Forelimb muscle (tissue), 1 donor: Measurements from ENCODE around the gene CHPF. TPM values are rescaled to one million over a fixed set of nuclear protein-coding genes. Genes with fewer than 3 reads are reported as not detected.

Experiments used
- DNase-seq: peaks from one replicate; pipeline ENCODE4 v3.0.0-alpha.2; 2013; ENCODE audit warnings: low read depth
- polyA plus RNA-seq: library from polyadenylated mRNA; unstranded; fragments of 120-200 nt; gene quantifications from one replicate; pipeline ENCODE4 v1.2.1, GENCODE V29; 2013; ENCODE audit not compliant: insufficient read length

Gene CHPF
- polyA plus RNA-seq, 1 donor: 50.8 TPM

DNA sequence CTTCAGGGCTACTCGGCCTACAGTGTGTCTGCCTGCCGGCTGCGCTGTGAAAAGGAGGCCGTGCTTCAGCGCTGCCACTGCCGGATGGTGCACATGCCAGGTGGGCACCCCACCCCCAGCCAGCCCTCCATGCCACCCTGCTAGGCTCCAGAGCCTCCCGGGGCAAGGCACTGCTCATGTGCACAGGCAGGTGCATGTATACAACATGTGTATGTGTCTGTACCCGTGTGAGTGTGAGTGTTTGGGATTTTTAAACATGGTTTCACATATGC lies 11.3 kb downstream of the CHPF start:
- no peak for DNase-seq

DNA sequence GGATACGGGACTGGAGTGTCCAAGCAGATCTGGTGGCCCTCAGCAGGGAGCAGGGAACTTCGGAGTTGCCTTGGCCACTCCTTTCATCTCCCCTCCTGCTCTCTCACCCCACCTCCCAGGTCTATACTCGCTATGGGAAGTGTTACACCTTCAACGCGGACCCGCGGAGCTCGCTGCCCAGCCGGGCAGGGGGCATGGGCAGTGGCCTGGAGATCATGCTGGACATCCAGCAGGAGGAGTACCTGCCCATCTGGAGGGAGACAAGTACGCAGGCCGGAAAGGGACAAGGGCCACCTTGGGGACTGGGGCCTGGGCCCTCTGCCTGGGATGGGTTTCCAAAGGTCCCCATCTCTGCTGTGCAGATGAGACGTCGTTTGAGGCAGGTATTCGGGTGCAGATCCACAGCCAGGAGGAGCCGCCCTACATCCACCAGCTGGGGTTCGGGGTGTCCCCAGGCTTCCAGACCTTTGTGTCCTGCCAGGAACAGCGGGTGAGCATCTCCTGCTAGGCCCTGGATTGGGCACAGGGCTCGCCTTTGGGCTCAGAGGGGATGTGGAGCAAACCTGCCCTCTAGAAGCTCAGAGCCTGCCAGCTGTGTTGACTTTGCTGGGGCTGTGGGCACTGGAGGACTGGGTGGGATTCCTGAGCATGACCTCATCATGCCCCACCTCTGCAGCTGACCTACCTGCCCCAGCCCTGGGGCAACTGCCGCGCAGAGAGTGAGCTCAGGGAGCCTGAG lies 11.8 kb downstream of the CHPF start:
- no peak for DNase-seq

DNA sequence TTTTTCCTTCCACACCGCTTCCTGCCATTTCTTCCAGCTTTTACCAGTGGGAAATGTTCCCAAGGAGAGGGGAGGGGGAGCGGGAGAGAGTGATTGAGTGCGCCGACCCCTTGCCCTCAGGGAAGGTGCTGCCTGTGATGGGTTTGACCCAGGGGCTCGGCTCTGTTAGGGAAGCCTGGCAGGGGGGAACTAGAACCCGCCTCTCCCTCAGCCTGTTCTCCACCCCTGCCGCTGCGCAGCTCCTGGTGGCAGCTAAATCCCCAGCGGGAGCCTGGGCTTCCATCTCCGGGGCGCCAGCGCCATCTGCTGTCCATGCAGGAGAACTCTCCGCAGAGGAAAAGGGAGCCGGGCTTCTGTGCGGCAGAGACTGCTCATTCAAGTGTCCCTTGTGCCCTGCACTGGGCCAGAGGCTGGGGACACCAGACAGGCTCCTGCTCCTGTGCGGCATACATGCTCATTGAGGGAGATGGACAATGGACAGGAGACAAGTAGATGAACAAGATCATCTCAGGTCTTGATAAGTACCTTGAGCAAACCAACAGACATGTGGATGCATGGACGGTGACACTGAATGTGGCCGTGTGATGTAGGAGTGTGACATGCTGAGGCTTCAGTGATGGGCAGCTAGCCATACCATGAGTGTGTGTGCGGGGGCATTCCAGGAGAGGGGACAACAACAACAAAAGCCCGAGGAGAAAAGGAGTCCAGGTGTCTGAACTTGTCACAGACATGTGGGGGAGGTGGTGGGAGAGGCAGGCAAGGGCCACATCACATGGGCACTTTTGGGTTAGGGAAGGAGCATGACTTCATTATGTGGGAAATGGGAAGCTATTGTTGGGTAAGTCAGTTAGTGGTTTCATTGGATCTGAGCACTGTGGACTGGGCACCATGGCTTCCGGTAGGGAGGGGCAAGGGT lies 13.3 kb downstream of the CHPF start:
- peak; percentile 69 for DNase-seq

DNA sequence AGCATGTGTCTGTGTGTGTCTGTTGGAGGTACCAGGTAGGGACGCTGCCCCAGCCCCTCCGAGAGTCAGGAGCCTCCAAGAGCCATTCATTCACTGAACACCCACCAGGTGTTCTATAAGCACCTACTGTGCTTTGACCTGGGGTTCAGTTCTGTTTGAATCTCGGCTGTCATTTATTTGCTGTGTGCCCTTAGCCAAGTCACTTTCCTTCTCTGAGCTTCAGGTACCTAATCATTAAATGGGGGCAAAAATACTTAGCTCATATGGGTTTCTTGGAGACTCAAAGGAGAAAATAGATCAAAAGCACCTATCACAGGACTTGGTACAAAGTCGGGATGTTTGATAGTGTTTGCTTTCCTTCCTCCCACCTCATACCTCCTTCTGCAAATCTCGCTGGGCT lies 16.1 kb downstream of the CHPF start:
- no peak for DNase-seq

DNA sequence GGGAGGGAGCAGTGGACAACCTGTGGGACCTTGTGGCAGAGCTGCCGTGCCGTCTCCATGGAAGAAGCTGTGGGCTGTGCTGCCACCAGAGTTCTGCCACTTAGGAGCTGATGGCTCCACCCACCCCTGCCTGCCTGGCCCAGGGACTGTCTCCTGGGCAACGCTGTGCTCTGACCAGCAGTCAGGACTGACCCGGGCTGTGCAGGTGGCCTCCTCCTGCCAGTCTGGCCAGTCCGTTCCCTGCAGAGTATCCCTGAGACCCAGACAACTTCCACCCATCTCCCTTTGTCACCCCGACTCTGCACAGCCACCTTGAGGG lies 16.6 kb downstream of the CHPF start:
- DNase-seq: no peak

DNA sequence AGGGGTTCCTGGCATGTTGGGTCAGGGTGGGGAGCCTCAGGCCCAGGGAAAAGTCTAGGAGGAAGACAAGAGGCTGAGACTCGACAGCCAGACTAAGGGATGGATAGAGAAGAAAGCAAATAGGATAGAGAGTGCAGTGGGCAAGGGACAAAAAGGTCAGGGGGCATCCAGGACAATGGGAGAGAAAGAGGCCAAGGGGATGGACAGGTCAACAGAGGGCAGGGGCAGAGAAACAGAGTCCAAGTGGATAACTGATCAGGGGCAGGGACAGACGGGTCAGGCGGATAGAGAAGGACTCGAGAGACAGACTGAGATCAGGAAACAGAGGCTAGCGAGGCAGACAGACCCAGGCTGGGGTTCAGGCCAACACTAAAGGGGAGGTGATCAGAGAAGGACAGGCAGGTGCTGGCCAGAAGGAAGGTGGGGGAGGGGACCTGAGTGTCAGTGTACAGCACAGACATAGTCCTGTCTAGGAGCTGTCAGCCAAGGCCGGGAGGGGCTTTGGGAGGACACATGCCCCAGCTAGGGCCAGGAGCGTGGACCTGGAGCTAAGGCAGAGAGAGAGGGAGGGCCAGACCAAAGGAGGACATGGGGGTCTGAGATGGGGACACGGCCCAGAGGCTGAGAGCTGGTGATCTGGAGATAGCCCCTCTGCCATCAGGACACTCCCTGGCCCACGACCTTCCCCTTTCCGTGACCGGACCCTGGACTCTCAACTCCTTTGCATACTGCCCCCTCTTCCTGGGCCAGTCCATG lies 17.1 kb downstream of the CHPF start:
- no peak for DNase-seq

DNA sequence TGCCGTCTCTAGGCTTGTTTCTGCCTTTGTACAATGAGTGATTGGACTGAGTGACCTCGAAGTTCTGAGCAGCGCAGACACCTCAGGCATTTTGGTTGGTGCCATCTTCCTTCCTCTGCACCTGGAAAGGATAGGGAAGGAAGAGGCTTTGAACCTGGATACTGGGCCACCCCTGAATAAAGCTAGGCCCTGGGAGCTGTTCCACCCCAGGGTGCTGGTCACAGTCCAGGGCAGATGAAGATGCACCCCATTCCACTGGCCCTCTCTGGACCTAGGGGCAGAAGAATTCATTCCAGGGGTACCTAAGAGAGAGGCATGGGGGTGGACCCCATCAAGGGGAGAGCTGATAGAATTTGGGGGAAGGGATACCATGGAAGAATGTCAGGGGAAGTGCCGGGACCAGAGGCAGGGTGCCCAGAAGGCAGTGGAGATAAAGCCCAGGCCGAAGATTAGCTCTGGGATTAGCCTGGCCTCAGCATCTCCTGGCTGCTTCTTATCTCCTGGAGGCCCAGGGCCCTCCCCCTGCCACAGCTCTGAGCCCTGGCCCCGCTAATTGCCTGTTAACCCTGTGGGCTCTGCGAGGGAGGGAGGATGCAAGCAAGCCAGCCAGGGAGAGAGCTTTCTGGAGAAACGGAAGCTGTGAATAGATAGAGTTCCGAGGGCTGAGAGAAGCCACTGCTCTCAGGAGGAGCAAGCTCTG lies 17.9 kb downstream of the CHPF start:
- no peak for DNase-seq

DNA sequence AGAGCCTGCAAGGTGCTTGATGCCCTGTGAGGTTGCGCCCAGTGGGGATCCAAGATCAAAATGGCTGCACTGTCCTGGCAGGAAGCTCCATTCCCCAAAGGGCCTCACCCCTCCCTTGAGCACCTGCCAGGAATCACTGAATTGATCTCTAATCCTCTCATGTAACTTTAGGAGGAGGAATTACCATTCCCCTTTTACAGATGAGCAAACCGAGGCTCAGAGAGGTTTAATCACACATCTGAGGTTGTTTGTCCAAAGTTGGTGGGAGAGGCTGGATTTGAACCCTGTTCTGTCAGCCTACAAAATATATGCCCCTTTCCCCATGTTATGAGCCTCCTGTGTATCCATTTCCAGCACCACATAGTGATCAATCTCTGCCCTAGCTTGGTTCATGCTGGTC lies 18.8 kb downstream of the CHPF start:
- no peak for DNase-seq

DNA sequence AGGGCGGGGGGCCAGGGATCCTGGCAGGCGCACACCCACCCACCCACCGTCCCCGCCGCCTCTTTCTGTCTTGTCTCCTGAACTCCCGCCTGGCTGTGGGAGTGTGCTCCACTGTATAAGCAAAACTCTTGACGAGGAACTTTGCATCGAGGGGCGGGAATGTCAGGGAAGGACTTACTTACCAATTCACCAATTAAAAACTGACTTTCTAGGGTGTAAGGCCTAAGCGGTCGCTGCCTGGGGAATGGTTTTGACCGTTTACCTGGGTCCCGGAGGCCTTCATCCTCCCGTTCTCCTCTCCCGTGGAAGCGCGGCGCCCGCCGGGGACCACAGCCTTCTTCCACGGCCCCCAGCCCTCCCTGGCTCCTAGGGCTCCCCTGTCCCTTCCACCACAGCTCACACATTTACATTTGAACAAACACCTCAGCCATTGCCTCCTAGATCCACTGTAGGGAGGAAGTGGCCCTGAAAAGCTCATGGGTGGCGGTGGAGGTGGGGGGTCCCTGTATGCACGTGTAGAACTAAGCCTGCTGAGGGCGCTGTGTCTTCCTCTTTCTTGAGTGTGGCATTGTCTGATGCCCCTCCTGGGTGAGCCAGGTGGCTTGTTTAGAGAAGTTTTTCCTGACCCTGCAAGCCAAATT lies 20.5 kb downstream of the CHPF start:
- DNase-seq: no peak

DNA sequence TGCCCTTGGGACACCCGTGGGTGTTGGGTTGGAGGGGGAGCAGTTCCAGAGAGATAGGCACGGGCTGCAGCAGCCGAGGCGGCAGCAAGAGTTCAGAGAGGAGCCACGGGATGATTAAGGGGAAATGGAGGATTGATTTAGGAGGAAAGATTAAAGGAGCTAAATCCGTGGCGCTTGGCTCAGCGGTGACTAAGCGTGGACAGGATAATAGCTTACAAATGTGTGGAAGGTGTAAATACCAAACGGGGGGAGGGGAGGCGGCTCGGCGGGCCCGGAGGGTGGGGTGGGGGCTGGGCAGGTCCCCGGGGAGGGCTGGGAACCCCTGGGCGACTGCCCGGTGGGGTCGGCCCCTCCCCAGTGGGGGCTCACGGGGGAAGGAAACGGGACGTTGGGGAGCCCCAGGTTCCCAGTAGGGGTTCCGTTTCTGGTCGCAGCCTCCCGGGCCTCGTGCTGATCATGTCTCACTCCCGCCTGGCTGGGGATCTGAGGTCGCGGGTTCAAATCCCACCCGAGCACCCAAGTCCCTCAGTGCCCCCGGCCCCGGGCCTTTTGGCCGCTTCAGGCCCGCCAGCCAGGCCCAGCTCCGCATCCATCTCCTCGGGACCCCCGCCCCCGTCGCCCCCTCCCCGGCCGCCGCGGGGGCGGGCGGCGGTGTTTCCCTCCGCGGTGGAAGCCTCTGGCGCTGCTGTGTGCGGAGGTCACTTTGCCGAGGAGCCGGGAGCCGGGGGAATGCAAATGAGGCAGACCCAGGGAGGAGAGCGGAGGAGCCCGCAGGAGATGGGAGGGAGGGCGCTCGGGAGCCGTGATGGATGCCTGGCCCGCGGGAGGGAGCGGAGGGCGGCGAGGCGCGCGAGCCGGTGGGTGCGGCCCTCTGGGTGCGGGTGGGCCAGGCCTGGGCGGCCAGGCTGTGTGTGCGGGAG lies 21.2 kb downstream of the CHPF start:
- DNase-seq: no peak

DNA sequence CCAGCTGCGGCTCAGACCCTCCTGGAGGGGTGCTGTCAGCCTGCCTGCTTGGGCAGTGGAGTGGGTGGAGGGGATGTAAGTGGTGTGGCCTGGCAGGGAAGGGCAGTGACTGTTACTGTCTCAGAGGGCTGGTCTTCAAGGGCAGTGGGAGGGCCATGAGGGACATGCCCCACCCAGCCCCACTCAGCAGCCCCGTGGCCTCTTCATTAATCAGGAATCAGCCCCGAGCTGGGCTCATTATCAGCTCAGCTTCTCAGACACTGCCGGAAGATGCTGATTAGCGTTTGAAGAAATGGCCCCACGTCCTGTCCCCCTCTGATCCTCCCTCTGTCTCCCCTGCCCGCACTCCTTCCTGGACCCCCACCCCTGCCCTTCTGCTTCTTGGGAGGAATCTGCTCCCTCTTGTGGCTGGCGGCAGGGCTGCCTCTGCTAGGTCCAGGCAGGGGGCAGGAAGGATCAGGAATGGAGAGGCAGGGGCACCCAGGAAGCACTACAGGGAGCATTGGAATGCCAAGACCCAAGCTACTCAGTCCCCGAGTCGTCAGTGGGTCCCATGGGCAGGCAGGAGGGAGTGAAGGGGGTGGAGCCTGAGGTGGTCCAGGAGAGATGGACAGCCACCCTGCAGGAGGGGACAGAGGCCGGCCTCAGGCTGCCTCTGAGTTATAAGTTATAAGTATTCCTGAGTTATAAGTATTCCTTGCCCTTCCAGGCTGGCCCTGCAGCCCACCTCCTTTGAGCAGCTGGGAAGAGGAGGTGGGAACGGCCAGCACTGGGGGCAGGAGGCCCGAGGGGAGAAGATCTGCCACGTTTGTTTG lies 22.3 kb downstream of the CHPF start:
- DNase-seq: no peak

DNA sequence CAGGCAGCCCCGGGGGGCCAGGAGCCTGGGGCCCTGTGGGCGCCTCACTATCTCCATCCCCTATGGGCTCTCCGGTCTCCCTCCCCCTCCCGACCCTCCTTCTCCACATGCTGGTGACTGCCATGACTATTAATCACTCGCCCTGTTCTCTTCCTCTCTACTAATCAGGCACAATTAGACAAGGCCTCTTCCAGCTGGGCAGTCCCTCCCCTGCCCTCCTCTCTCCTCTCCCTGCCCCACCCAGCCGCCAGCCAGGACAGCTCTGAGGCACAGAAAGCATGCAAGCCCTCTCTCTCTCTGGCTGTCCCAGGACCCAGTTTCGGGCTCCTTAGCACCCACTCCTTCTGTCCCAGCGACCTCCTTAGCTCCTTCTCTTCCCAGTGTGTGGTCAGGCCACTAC lies 23.5 kb downstream of the CHPF start:
- DNase-seq: no peak

DNA sequence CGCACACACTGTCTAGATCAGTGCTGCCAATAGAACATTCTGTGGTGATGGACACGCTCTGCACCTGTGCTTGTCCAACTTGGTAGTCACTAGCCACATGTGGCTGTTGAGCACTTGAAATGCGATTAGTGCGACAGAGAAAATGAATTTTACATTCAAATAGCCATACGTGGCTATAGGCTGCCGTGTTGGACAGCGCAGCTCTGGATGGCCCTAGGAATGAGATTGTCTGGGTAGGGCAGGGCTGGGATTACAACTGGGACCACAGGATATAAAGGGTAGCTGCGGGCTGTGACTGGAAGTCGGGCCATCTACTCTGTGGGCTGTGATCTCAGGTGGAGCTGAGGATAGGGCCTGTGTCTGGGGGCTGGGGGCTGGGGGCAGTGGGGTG lies 24.1 kb downstream of the CHPF start:
- no peak for DNase-seq

DNA sequence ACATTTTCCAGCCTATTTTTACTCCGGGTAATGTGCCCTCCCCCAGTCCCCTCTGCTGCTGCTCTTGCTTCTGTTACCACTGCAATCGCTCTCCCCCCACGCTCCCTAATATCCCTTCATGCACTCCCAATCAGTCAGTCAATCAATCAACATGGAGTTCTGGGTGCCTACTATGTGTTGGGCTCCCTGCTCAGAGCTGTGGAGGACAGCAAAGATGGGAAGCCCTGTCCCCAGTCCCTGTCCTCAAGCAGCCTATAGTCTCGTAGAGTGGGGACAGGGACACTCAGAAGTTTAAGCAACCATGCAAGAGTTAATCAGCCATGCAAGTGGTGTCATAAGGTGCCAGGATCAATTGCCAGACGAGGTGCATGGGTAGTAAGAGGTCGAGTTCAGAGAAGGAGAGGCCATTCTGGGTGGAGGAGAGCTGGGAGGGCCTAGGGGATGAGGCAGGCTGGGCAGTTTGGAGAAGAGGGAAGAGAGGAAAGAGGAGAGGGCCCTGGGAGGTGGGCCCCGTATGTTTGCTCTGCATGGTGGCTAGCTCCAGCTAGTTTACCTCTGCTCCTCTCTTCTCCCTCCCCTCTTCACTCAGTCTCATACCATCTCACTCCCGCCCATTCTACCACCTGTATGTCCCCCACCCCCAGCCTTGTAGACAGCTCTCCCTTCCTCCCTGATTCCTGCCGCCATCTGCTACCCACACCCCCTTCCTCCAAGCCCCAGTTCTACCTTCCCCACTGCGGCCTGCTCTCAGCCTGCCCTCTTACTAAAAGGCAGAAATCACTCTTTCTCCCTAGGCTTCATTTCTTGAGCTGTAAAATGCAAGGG lies 25.4 kb downstream of the CHPF start:
- DNase-seq: no peak

DNA sequence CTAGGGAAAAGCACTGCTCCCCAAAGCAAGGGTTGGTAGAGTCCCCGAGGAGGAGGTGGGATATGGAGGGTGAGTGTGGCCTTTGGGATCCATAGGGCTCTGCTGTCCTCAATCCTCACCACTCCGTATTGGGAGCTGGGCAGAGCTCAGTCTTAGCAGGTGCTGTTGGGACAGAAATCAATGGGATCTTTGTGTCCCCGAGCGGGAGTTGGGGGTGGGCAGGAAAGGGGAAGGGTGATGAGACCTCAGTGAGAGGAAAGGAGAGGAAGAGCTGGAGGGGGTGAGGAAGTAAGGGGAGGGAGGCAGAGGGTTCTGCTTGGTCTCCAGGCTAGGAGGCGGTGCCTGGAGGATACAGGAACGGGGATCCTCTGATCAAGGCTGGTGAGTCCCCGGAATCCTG lies 26.7 kb downstream of the CHPF start:
- no peak for DNase-seq

DNA sequence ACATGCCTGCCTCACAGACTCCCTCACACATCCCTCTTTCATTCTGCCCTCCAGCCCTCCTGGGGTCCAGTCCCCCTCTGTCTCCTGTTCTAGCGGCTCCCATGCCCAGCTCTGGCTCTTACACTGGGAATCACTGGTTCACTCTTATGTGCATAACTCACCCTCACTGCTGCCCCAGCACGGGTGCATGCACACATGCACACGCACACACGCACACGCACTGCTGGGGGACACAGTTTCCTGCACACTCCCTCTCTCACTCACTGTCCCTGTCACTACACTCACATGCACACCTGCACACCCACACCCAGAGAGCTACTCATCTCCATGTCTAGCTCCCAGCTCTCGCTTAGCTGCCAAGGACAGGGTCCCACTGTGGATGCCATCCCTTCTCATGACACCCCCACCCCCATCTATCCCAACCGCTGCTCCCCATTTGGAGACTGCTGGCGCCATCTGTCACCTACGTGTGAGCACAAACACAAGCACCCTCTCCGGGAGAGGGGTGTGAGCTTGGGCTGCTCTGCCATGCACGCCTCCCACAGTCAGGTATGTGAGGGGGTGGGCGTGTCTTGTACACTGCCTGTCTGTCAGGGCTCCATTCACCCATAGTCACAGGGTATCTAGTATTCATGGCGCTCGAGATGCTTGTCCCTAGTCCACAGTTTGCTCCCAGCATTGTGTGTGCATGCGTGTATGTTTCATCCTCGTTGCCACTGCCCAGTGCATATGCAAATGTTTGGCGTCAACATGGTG lies 27.6 kb downstream of the CHPF start:
- no peak for DNase-seq

DNA sequence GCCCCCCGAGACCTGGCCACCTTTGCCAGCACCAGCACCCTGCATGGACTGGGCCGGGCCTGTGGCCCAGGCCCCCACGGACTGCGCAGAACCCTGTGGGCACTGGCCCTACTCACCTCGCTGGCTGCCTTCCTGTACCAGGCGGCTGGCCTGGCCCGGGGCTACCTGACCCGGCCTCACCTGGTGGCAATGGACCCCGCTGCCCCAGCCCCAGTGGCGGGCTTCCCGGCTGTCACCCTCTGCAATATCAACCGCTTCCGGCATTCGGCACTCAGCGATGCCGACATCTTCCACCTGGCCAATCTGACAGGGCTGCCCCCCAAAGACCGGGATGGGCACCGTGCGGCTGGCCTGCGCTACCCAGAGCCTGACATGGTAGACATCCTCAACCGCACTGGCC lies 28.8 kb downstream of the CHPF start:
- no peak for DNase-seq

DNA sequence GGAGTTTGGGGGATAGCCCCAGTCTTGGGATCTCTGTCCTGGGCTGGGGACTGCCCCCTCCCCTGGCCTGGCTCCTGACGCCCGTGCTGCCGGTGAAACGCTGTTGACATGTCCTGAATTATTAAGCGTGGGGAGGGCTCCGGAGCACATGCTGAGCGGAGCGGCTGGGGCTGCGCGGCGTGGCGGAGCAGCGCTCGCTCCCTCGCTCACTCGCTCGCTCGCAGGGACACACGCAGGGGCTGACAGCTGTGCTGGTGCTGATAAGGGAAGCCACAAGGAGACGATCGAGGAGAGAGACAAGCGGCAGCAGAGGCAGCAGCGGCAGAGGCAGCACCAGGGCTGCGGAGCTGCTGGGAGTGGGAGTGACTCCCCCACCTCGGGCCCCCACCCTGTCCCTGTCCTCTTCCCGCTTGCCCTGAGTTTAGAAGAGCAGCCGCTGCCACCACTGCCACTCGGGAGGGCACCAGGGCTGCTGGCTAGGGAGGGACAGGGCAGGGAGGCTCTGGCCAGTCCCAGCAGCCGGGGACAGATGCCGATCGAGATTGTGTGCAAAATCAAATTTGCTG lies 29.3 kb downstream of the CHPF start, which contains the start of gene ASIC4:
TSS of gene ASIC4 (plus strand) at position 287 of the 566 bp plus-strand sequence. CDS start at position 530, 243 bp downstream.
- no peak for DNase-seq
